NCI-H146 (cell line): Measurements from ENCODE around the gene EEF1A2.

Experiments used
- DNase-seq: peaks from one replicate; lab custom pipeline; 2025; lab: John Stamatoyannopoulos, UW

EEF1A2 gene

GRCh38 chr20:63487116-63487764, 11.6 kb downstream of the EEF1A2 start:
- no peak for DNase-seq

- peak; percentile 24 for DNase-seq
Measured at GRCh38 chr20:63486300-63486855, 12.5 kb downstream of the EEF1A2 start.

- no peak for DNase-seq
Measured at GRCh38 chr20:63484651-63485403, 14.1 kb downstream of the EEF1A2 start.

GRCh38 chr20:63484236-63484635, 14.6 kb downstream of the EEF1A2 start:
- peak; percentile 59 for DNase-seq

- peak; percentile 83 for DNase-seq
Measured at GRCh38 chr20:63483834-63484233, 15.0 kb downstream of the EEF1A2 start.

GRCh38 chr20:63482021-63482587, 16.8 kb downstream of the EEF1A2 start:
- DNase-seq: no peak

GRCh38 chr20:63481503-63481902, 17.4 kb downstream of the EEF1A2 start:
- DNase-seq: no peak

GRCh38 chr20:63479695-63480419, 19.0 kb downstream of the EEF1A2 start:
- peak; percentile 60 for DNase-seq

- DNase-seq: no peak
Measured at GRCh38 chr20:63478346-63479302, 20.3 kb downstream of the EEF1A2 start.

- no peak for DNase-seq
Measured at GRCh38 chr20:63477944-63478343, 20.9 kb downstream of the EEF1A2 start.

GRCh38 chr20:63477061-63477616, 21.7 kb downstream of the EEF1A2 start:
- DNase-seq: no peak

GRCh38 chr20:63475209-63475608, 23.7 kb downstream of the EEF1A2 start:
- no peak for DNase-seq

- DNase-seq: no peak
Measured at GRCh38 chr20:63473555-63474449, 25.1 kb downstream of the EEF1A2 start.

GRCh38 chr20:63472862-63473390, 26.0 kb downstream of the EEF1A2 start:
- no peak for DNase-seq

- DNase-seq: peak; percentile 27
Measured at GRCh38 chr20:63471981-63472831, 26.7 kb downstream of the EEF1A2 start, which contains the start of gene KCNQ2. Gene KCNQ2, minus strand, starts transcription at chr20:63472655. Its CDS starts 192 bp downstream, at chr20:63472463.

GRCh38 chr20:63471717-63471980, 27.2 kb downstream of the EEF1A2 start:
- no peak for DNase-seq

GRCh38 chr20:63471002-63471716, 27.7 kb downstream of the EEF1A2 start:
- DNase-seq: no peak

- DNase-seq: no peak
Measured at GRCh38 chr20:63470410-63470809, 28.5 kb downstream of the EEF1A2 start.
